HepG2 (cell line): ENCODE data around the gene CTAGE9.

Source experiments
- CHD2 ChIP-seq: IDR thresholded peaks from 2 replicates; pipeline ENCODE4 v1.6.1; 2011; ENCODE audit warnings: low read depth, low read length, improper control_type of control experiment
- CREM ChIP-seq, 2 experiments: sonication (generic) in 1 of 2; formaldehyde crosslinking in 1 of 2; IDR thresholded peaks; 2 replicates each; pipeline versions ENCODE4 v1.4.0 to v1.6.1; 2016 to 2020; ENCODE audit warnings: antibody characterized with exemption in 1 of 2, mild to moderate bottlenecking in 1 of 2, missing genetic modification reagents in 1 of 2
- SYNCRIP ChIP-seq: fragments of 200-400 bp; formaldehyde crosslinking; IDR thresholded peaks from 2 replicates; pipeline ENCODE4 v1.6.1; 2018; ENCODE audit warnings: mild to moderate bottlenecking, low read depth, low read length; ENCODE audit not compliant: insufficient read depth
- TF ChIP-seq, protein P1 (sequence below), 2 experiments: IDR thresholded peaks; 2 replicates each; pipeline ENCODE4 v1.6.1; 2011 to 2012; ENCODE audit warnings: low read length in 2 of 2, borderline replicate concordance in 1 of 2, low read depth in 1 of 2, mild to moderate bottlenecking in 1 of 2, moderate library complexity in 1 of 2
- TF ChIP-seq, protein P2 (sequence below): sonication (generic); formaldehyde crosslinking; IDR thresholded peaks from 2 replicates; pipeline ENCODE4 v1.5.0; 2020; ENCODE audit warnings: mild to moderate bottlenecking, missing genetic modification reagents, moderate library complexity

GRCh38 chr6:131696956-131697355, 13.9 kb downstream of the CTAGE9 start:
- TF ChIP-seq SYNCRIP (no peak), CHD2 (no peak), CREM (IDR thresholded peaks at IDR 0.05) (no peak), CREM (CRISPR knock-in tag; IDR thresholded peaks at IDR 0.05) (no peak)
- TF ChIP-seq, protein P1, sequence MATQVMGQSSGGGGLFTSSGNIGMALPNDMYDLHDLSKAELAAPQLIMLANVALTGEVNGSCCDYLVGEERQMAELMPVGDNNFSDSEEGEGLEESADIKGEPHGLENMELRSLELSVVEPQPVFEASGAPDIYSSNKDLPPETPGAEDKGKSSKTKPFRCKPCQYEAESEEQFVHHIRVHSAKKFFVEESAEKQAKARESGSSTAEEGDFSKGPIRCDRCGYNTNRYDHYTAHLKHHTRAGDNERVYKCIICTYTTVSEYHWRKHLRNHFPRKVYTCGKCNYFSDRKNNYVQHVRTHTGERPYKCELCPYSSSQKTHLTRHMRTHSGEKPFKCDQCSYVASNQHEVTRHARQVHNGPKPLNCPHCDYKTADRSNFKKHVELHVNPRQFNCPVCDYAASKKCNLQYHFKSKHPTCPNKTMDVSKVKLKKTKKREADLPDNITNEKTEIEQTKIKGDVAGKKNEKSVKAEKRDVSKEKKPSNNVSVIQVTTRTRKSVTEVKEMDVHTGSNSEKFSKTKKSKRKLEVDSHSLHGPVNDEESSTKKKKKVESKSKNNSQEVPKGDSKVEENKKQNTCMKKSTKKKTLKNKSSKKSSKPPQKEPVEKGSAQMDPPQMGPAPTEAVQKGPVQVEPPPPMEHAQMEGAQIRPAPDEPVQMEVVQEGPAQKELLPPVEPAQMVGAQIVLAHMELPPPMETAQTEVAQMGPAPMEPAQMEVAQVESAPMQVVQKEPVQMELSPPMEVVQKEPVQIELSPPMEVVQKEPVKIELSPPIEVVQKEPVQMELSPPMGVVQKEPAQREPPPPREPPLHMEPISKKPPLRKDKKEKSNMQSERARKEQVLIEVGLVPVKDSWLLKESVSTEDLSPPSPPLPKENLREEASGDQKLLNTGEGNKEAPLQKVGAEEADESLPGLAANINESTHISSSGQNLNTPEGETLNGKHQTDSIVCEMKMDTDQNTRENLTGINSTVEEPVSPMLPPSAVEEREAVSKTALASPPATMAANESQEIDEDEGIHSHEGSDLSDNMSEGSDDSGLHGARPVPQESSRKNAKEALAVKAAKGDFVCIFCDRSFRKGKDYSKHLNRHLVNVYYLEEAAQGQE (IDR thresholded peaks at IDR 0.05; ENCODE audit: borderline replicate concordance in 1 of 2, low read depth in 1 of 2, low read length in 2 of 2) = no peak
- TF ChIP-seq, protein P2, sequence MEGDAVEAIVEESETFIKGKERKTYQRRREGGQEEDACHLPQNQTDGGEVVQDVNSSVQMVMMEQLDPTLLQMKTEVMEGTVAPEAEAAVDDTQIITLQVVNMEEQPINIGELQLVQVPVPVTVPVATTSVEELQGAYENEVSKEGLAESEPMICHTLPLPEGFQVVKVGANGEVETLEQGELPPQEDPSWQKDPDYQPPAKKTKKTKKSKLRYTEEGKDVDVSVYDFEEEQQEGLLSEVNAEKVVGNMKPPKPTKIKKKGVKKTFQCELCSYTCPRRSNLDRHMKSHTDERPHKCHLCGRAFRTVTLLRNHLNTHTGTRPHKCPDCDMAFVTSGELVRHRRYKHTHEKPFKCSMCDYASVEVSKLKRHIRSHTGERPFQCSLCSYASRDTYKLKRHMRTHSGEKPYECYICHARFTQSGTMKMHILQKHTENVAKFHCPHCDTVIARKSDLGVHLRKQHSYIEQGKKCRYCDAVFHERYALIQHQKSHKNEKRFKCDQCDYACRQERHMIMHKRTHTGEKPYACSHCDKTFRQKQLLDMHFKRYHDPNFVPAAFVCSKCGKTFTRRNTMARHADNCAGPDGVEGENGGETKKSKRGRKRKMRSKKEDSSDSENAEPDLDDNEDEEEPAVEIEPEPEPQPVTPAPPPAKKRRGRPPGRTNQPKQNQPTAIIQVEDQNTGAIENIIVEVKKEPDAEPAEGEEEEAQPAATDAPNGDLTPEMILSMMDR (CRISPR knock-in tag) = no peak
